ENCODE data around the gene SWT1. TPM values are rescaled to one million over a fixed set of nuclear protein-coding genes. Genes with fewer than 3 reads are reported as not detected.
"Not testable (repeated sequence)": the region's sequence is repeated elsewhere in the genome, so short reads cannot be mapped to it uniquely, and the experiment has no call there.

Gene SWT1
- total RNA-seq, 1 donor from 2014 or later: 3.5 TPM

GRCh38 chr1:185317034-185317885 is 160.3 kb downstream of the SWT1 start, which contains the start of gene IVNS1ABP:
TSS of gene IVNS1ABP (minus strand) at chr1:185317243. CDS start at chr1:185309493, 7,750 bp downstream.
- intact Hi-C loops (cut with micrococcal nuclease): loop anchor here (1.0 to 10.0 kb wide), 21 partner anchors 22 to 1846 kb away; partner anchors contain the start of genes ARPC5, NIBAN1, ODR4 and RNF2

GRCh38 chr1:185317886-185318310 is 160.9 kb downstream of the SWT1 start:
- intact Hi-C loops (cut with micrococcal nuclease): loop anchor here (1.0 to 10.0 kb wide), 22 partner anchors 21 to 1847 kb away; partner anchors contain the start of genes ARPC5, NIBAN1, ODR4 and RNF2

GRCh38 chr1:185318431-185319138 is 161.6 kb downstream of the SWT1 start:
- intact Hi-C loops (cut with micrococcal nuclease): loop anchor here (1.0 to 10.0 kb wide), 5 partner anchors 363 to 1684 kb away; partner anchors contain the start of gene ARPC5

GRCh38 chr1:185319139-185319475 is 162.1 kb downstream of the SWT1 start:
- intact Hi-C loops (cut with micrococcal nuclease): loop anchor here (5.0 to 10.0 kb wide), 4 partner anchors 514 to 1684 kb away; partner anchors contain the start of gene ARPC5

- intact Hi-C loops (cut with micrococcal nuclease): not testable (repeated sequence)
These were observed 164.1 kb downstream of the SWT1 start for GRCh38 chr1:185321104-185321503.

- intact Hi-C loops (cut with micrococcal nuclease): not testable (repeated sequence)
These were observed 164.8 kb downstream of the SWT1 start for GRCh38 chr1:185321653-185322221.

- intact Hi-C loops (cut with micrococcal nuclease): no loop called here
These were observed 165.7 kb downstream of the SWT1 start for GRCh38 chr1:185322636-185323035.

GRCh38 chr1:185324118-185324517 is 167.2 kb downstream of the SWT1 start:
- intact Hi-C loops (cut with micrococcal nuclease): no loop called here

- intact Hi-C loops (cut with micrococcal nuclease): no loop called here
These were observed 168.4 kb downstream of the SWT1 start for GRCh38 chr1:185325413-185325812.

- intact Hi-C loops (cut with micrococcal nuclease): no loop called here
These were observed 171.3 kb downstream of the SWT1 start for GRCh38 chr1:185328255-185328654.

- intact Hi-C loops (cut with micrococcal nuclease): no loop called here
These were observed 177.2 kb downstream of the SWT1 start for GRCh38 chr1:185334182-185334581.

GRCh38 chr1:185337246-185337645 is 180.3 kb downstream of the SWT1 start:
- intact Hi-C loops (cut with micrococcal nuclease): loop anchor here (5.0 kb wide), 1 partner anchor 35 kb away; no protein-coding TSS in a partner anchor

- intact Hi-C loops (cut with micrococcal nuclease): loop anchor here (1.0 to 5.0 kb wide), 6 partner anchors 22 to 297 kb away; partner anchors contain the start of gene IVNS1ABP
These were observed 182.0 kb downstream of the SWT1 start for GRCh38 chr1:185338719-185339622.

GRCh38 chr1:185341196-185341781 is 184.3 kb downstream of the SWT1 start:
- intact Hi-C loops (cut with micrococcal nuclease): no loop called here

Other genes starting within 250 kb of the SWT1 start
- gene NIBAN1, start 182.7 kb upstream of the SWT1 start, total RNA-seq: 49.8 and 53.2 TPM in 2 replicates
- gene RNF2, start 111.6 kb upstream of the SWT1 start, total RNA-seq: 16.9 and 18.3 TPM in 2 replicates
- 24.0 and 25.2 TPM in 2 replicates for gene TRMT1L, start 214 bp upstream of the SWT1 start, total RNA-seq
- gene IVNS1ABP, start 160.1 kb downstream of the SWT1 start, total RNA-seq: 268 and 277 TPM in 2 replicates

Measured in T-helper 1 cell treated with Interleukin-12 subunit alpha and Interleukin-12 subunit beta and Interleukin-4 antibody, amounts not matched to agents 30 ng/mL and 1 ng/mL, for 36 hours (primary cell).